HepG2 (cell line): ENCODE results near the gene BCLAF1. TPM values are rescaled to one million over a fixed set of nuclear protein-coding genes. Genes with fewer than 3 reads are reported as not detected.

Experiments used
- AHDC1 ChIP-seq: sonication (generic); formaldehyde crosslinking; IDR thresholded peaks from 2 replicates; pipeline ENCODE4 v1.5.1; 2020; ENCODE audit warnings: mild to moderate bottlenecking, missing genetic modification reagents, borderline replicate concordance
- MAX ChIP-seq: IDR thresholded peaks from 2 replicates; pipeline ENCODE4 v1.6.1; 2012; ENCODE audit warnings: inconsistent platforms
- NKX3-1 ChIP-seq: sonication (generic); formaldehyde crosslinking; IDR thresholded peaks from 2 replicates; pipeline ENCODE4 v1.5.0; 2020; ENCODE audit warnings: missing genetic modification reagents
- PBX2 ChIP-seq: IDR thresholded peaks from 2 replicates; pipeline ENCODE4 v1.6.1; 2016; ENCODE audit warnings: control low read depth
- SRSF9 ChIP-seq: fragments of 200-400 bp; formaldehyde crosslinking; IDR thresholded peaks from 2 replicates; pipeline ENCODE4 v1.6.1; 2018; ENCODE audit warnings: borderline replicate concordance, mild to moderate bottlenecking, low read depth, low read length; ENCODE audit not compliant: insufficient read depth, poor library complexity, severe bottlenecking
- TFDP1 ChIP-seq: IDR thresholded peaks from 2 replicates; pipeline ENCODE4 v1.6.1; 2016; ENCODE audit warnings: missing compliant biosample characterization, missing genetic modification reagents, borderline replicate concordance
- TMF1 ChIP-seq: sonication (generic); formaldehyde crosslinking; IDR thresholded peaks from 2 replicates; pipeline ENCODE4 v1.8.1; 2022; ENCODE audit warnings: low read depth, missing genetic modification reagents
- ZFX ChIP-seq: sonication (generic); formaldehyde crosslinking; IDR thresholded peaks from 2 replicates; pipeline ENCODE4 v1.4.0; 2020; ENCODE audit warnings: mild to moderate bottlenecking, low read depth, missing genetic modification reagents, moderate library complexity
- ZNF138 ChIP-seq: sonication (generic); formaldehyde crosslinking; IDR thresholded peaks from 2 replicates; pipeline ENCODE4 v1.5.0; 2020; ENCODE audit warnings: mild to moderate bottlenecking, low read depth, missing genetic modification reagents
- ZNF737 ChIP-seq: sonication (generic); formaldehyde crosslinking; IDR thresholded peaks from 2 replicates; pipeline ENCODE4 v1.5.0; 2020; ENCODE audit warnings: missing genetic modification reagents, mild to moderate bottlenecking, borderline replicate concordance
- ZNF878 ChIP-seq: sonication (generic); formaldehyde crosslinking; IDR thresholded peaks from 2 replicates; pipeline ENCODE4 v1.8.1; 2023; ENCODE audit warnings: mild to moderate bottlenecking, missing genetic modification reagents, moderate library complexity
- polyA plus RNA-seq, 8 experiments: library from polyadenylated mRNA; depleted of rRNA in 3 of 8; stranded (reverse) in 7 of 8; unstranded in 1 of 8; fragments of >200 nt; fragmentation: Illumina TruSeq in 4 of 8; extraction: Trizol in 4 of 8; gene quantifications; 2 replicates each; pipeline versions ENCODE4 v1.2.1 to v1.2.3, GENCODE V29; 2011 to 2016; ENCODE audit warnings: low read depth in 4 of 8, missing spikeins in 1 of 8, mixed read lengths in 1 of 8; ENCODE audit not compliant: insufficient read depth in 1 of 8
- total RNA-seq, 5 experiments: library from RNA; depleted of rRNA; stranded (reverse); fragments of >200 nt; fragmentation: Illumina TruSeq; extraction: Trizol; gene quantifications; 2 replicates each; pipeline ENCODE4 v1.2.3, GENCODE V29; 2016; ENCODE audit warnings: low read depth in 1 of 5

The BCLAF1 gene
- total and polyA plus RNA-seq, 2 of the 13 experiments (the other 11 are each of a cell fraction or from before 2014, with no cell fraction given), result 55.3 to 292 TPM

GRCh38 chr6:136290410-136291010 is 864 bp upstream of the BCLAF1 start (continued):
- TF ChIP-seq ZNF138 (peak; percentile 85), ZNF737 (CRISPR knock-in tag) (0 out of 2 replicates have a peak, but pooled peaks have one; percentile 15), AHDC1 (peak; percentile 47), SRSF9 (no peak), NKX3-1 (CRISPR knock-in tag) (peak; percentile 67; the same call in 1 of the 2 replicates), ZNF878 (CRISPR knock-in tag) (peak; percentile 63; the same call in 1 of the 2 replicates), TMF1 (CRISPR knock-in tag) (0 out of 2 replicates have a peak, but pooled peaks have one; percentile 2), MAX (peak; percentile 66; the same call in 1 of the 2 replicates), TFDP1 (CRISPR knock-in tag) (peak; percentile 57; the same call in 1 of the 2 replicates), ZFX (peak; percentile 22), PBX2 (no peak)
- TF ChIP-seq, all 625 proteins: peak for 85
